GM21723 (cell line): ENCODE measurements around the gene FAM117A.
"Not testable (repeated sequence)": the region's sequence is repeated elsewhere in the genome, so short reads cannot be mapped to it uniquely, and the experiment has no call there.

Experiments used
- ATAC-seq: cut with Tn5 transposase; IDR thresholded peaks from one replicate; pipeline ENCODE4 v1.9.1; 2021; ENCODE audit warnings: mild to moderate bottlenecking, moderate library complexity; ENCODE audit not compliant: unreplicated experiment

FAM117A gene

GRCh38 chr17:49681106-49681979 is 82.6 kb downstream of the FAM117A start:
- ATAC-seq: no peak

GRCh38 chr17:49680314-49680713 is 83.6 kb downstream of the FAM117A start:
- no peak for ATAC-seq

- ATAC-seq: peak; percentile 67
Measured at GRCh38 chr17:49677933-49678847, 85.7 kb downstream of the FAM117A start, which contains the start of gene SPOP. Gene SPOP, minus strand, starts transcription at chr17:49678097. Its CDS starts 55,287 bp downstream, at chr17:49622810.

GRCh38 chr17:49677134-49677932 is 86.6 kb downstream of the FAM117A start:
- ATAC-seq: peak; percentile 49

- ATAC-seq: peak; percentile 70
Measured at GRCh38 chr17:49676276-49676868, 87.6 kb downstream of the FAM117A start.

GRCh38 chr17:49674507-49674906 is 89.4 kb downstream of the FAM117A start:
- ATAC-seq: no peak

- not testable (repeated sequence) for ATAC-seq
Measured at GRCh38 chr17:49673679-49674078, 90.3 kb downstream of the FAM117A start.

- ATAC-seq: no peak
Measured at GRCh38 chr17:49670641-49671040, 93.3 kb downstream of the FAM117A start.

GRCh38 chr17:49670002-49670401 is 93.9 kb downstream of the FAM117A start:
- no peak for ATAC-seq

- ATAC-seq: no peak
Measured at GRCh38 chr17:49667854-49668253, 96.1 kb downstream of the FAM117A start.

GRCh38 chr17:49664706-49665211 is 99.2 kb downstream of the FAM117A start:
- no peak for ATAC-seq
